Neuronal stem cell (in vitro differentiated cells): ENCODE measurements around the gene PCK1.

Experiments used
- DNase-seq: peaks from one replicate; pipeline ENCODE4 v3.0.0-alpha.2; 2013; ENCODE audit warnings: low spot score
- H2AFZ ChIP-seq: one replicate; pipeline ENCODE4 v1.6.1; 2013; ENCODE audit warnings: mild to moderate bottlenecking, low read length, inconsistent platforms
- H2AK5ac ChIP-seq: 2 replicates; pipeline ENCODE4 v1.6.1; 2013; ENCODE audit warnings: low read depth, mild to moderate bottlenecking, inconsistent platforms, low read length, moderate library complexity, mixed read lengths
- H2BK120ac ChIP-seq: 2 replicates; pipeline ENCODE4 v1.6.1; 2013; ENCODE audit warnings: low read depth, mild to moderate bottlenecking, inconsistent platforms, low read length, moderate library complexity, mixed read lengths
- H2BK12ac ChIP-seq: one replicate; pipeline ENCODE4 v1.6.1; 2013; ENCODE audit warnings: low read length, inconsistent platforms
- H2BK15ac ChIP-seq: 2 replicates; pipeline ENCODE4 v1.6.1; 2013; ENCODE audit warnings: mild to moderate bottlenecking, low read length, inconsistent platforms, mixed read lengths
- H2BK5ac ChIP-seq: one replicate; pipeline ENCODE4 v1.6.1; 2013; ENCODE audit warnings: inconsistent platforms, mild to moderate bottlenecking, low read length, moderate library complexity
- H3K14ac ChIP-seq: one replicate; pipeline ENCODE4 v1.6.1; 2013; ENCODE audit warnings: low read length, inconsistent platforms
- H3K18ac ChIP-seq: 2 replicates; pipeline ENCODE4 v1.6.1; 2013; ENCODE audit warnings: low read length, inconsistent platforms
- H3K23ac ChIP-seq: 2 replicates; pipeline ENCODE4 v1.6.1; 2013; ENCODE audit warnings: low read depth, mild to moderate bottlenecking, mixed read lengths, low read length, inconsistent platforms; ENCODE audit not compliant: poor library complexity
- H3K27ac ChIP-seq: replicated peaks from 3 replicates; pipeline ENCODE4 v1.5.1; 2013; ENCODE audit warnings: low read length, inconsistent platforms
- H3K27me3 ChIP-seq, 3 experiments: 2 replicates each; pipeline ENCODE4 v1.6.1; 2013; ENCODE audit warnings: low read length in 3 of 3, mild to moderate bottlenecking in 2 of 3, inconsistent platforms in 1 of 3, low read depth in 1 of 3, mixed read lengths in 1 of 3, moderate library complexity in 1 of 3; ENCODE audit not compliant: control insufficient read depth in 3 of 3, insufficient read depth in 3 of 3
- H3K36me3 ChIP-seq, 2 donors: replicated peaks in 1 of 2; 2 replicates each; pipeline ENCODE4 v1.6.1; 2013; ENCODE audit warnings: low read length in 2 of 2; ENCODE audit not compliant: control insufficient read depth in 2 of 2, insufficient read depth in 2 of 2
- H3K4ac ChIP-seq: 2 replicates; pipeline ENCODE4 v1.6.1; 2013; ENCODE audit warnings: inconsistent platforms, mild to moderate bottlenecking, low read length, moderate library complexity
- H3K4me1 ChIP-seq, 2 donors: 1 replicate in 1 of 2; 2 replicates in 1 of 2; pipeline ENCODE4 v1.6.1; 2013; ENCODE audit warnings: low read length in 2 of 2, low read depth in 1 of 2; ENCODE audit not compliant: control insufficient read depth in 2 of 2, insufficient read depth in 1 of 2
- H3K4me2 ChIP-seq: one replicate; pipeline ENCODE4 v1.6.1; 2013; ENCODE audit warnings: mild to moderate bottlenecking, low read length, inconsistent platforms; ENCODE audit not compliant: insufficient read depth, poor library complexity, severe bottlenecking
- H3K4me3 ChIP-seq, 2 donors: 2 replicates each; pipeline ENCODE4 v1.5.1; 2013; ENCODE audit warnings: low read length in 2 of 2, mild to moderate bottlenecking in 2 of 2, inconsistent platforms in 1 of 2, moderate library complexity in 1 of 2
- H3K79me1 ChIP-seq: one replicate; pipeline ENCODE4 v1.6.1; 2013; ENCODE audit warnings: low read depth, mild to moderate bottlenecking, inconsistent platforms, low read length, moderate library complexity
- H3K9ac ChIP-seq: one replicate; pipeline ENCODE4 v1.6.1; 2013; ENCODE audit warnings: mild to moderate bottlenecking, low read depth, low read length, inconsistent platforms; ENCODE audit not compliant: poor library complexity
- H3K9me3 ChIP-seq, 2 donors: replicated peaks in 1 of 2; 2 replicates each; pipeline versions ENCODE3 to v1.6.1; 2013; ENCODE audit warnings: low read length in 2 of 2, mild to moderate bottlenecking in 2 of 2, inconsistent platforms in 1 of 2, low read depth in 1 of 2, mixed read lengths in 1 of 2, moderate library complexity in 1 of 2; ENCODE audit not compliant: control insufficient read depth in 2 of 2, insufficient read depth in 1 of 2
- H4K8ac ChIP-seq: one replicate; pipeline ENCODE4 v1.6.1; 2013; ENCODE audit warnings: low read depth, mild to moderate bottlenecking, inconsistent platforms, low read length, moderate library complexity
- H4K91ac ChIP-seq: one replicate; pipeline ENCODE4 v1.6.1; 2013; ENCODE audit warnings: low read length, low read depth, mild to moderate bottlenecking, inconsistent platforms; ENCODE audit not compliant: poor library complexity
- WGBS, 2 donors: extraction: QIAGEN DNeasy Blood & Tissue Kit; methylation state at CpG; one replicate each; pipeline ENCODE4 v1.1.7; 2013; ENCODE audit warnings: missing lambda C conversion rate in 2 of 2, mixed read lengths in 1 of 2; ENCODE audit not compliant: insufficient read length in 2 of 2, insufficient replicate concordance in 1 of 2; ENCODE audit errors: extremely low coverage in 2 of 2; 5-methylcytosine and 5-hydroxymethylcytosine counted together

The PCK1 gene

DNA sequence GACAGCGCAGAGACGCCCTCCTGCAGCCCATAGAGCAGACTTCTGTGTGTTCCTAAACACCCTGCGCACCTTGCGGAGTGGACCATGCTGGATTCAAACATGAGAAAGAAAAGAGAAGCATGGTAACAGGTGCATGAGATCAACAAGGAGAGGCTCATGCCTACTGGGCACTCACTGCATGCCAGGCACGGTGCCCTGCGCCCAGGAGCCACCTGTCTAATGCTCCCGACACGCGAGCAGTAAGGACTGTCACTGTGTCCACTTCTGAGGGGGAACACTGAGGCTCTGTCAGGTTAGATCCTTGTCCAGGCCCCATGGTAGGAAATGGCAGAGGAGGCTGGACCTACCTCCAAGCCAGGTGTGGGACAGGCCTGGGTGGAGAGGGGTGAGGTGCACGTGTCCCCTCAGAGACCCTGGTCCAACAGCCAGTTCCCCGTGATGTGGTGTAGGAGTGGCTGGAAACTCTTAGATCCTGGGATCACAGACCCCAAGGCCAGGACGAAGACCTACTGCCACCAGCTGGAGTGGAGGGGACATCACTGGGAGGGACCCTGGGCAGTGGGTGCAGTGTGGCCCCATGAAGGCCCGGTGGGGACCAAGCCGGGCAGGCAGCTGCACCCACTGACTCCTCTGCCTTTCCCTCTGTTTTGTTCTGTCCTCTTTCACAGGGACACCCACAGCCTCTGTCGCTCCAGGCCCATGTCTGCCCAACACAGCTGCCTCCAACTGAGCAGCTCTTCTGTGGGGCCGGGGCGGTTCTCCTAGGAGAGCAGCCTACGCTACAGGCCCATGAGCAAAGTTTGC is 29.8 kb downstream of the PCK1 start:
- Histone ChIP-seq H4K8ac (peak overlapping the region; percentile 32), H4K91ac (no peak overlapping the region), H3K9me3 (peaks cover 0 to 1% of the 10 kb centered on the region in 2 donors), H2AK5ac (peak overlapping the region; percentile 63), H3K27ac (no peak overlapping the region), H3K4ac (peak overlapping the region; percentile 56), H3K9ac (no peak overlapping the region), H3K27me3 (peaks cover 0 to 25% (median 0%) of the 10 kb centered on the region in 3 experiments), H3K23ac (peak overlapping the region; percentile 70), H3K79me1 (no peaks in the 10 kb centered on the region), H3K14ac (peak overlapping the region; percentile 65), H3K18ac (peak overlapping the region; percentile 60), H2BK12ac (peak overlapping the region; percentile 63), H2BK120ac (no peak overlapping the region), H2BK5ac (no peak overlapping the region), H3K4me3 (no peak overlapping the region), H2AFZ (no peak overlapping the region), H3K36me3 (no peaks in the 10 kb centered on the region), H2BK15ac (peak overlapping the region; percentile 22), H3K4me2 (no peak overlapping the region), H3K4me1 (peaks cover 0 to 3% of the 10 kb centered on the region in 2 donors)
- DNase-seq = no peak
- WGBS, 2 donors = no CpG with 5 or more reads among the region's 18 CpGs

DNA sequence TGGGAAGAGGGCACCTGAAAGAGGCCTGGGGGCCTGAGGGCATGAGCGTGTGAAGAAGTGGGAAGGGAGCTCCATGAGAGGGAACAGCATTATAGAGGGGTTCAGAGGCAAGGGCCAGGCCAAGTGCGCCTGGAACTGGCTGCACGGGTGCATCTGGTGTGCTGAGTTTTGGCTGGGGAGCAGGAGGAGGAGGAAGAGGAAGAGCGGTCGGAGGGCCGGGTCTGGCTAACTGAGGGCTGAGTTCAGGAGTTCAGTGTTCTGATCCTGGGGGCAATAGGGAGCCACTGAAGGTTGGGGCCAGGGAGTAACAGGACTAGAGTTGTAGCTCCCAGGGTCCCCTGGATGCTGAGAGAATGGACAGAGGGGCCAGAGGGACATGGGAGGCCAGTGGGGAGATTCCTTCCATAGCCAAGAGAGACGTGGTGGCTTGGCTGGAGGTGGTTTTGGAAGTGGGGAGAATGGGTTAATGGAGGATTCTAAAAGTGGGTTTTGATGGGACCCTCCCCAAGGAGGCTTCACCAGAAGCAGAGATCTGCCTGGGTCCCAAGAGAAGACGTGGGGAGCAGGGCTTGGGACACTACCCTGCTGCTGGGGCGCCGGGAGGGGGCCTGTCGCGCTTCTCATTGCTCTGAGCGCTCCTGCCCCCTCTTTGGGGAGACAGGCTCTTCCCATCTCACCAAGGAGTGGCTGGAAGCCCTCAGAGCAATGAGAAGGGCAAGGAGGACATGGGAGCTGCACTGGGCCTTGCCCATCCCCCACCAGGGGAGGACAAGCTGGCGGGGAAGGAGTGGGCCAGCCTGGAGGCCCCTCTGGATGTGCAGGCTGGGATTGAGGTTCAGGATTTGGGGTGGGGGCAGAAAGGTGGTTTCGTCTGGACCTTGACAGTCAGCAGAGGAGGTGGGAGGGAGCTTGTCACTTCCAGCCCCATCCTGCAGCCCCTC is 30.6 kb downstream of the PCK1 start:
- H3K79me1 ChIP-seq = no peaks in the 10 kb centered on the region
- H3K36me3 ChIP-seq = no peaks in the 10 kb centered on the region
- H2AFZ ChIP-seq = no peak overlapping the region
- peak overlapping the region; percentile 70 for H3K23ac ChIP-seq
- no peak overlapping the region for H2BK15ac ChIP-seq
- peak overlapping the region; percentile 32 for H4K8ac ChIP-seq
- no CpG with 5 or more reads among the region's 15 CpGs for WGBS, 2 donors
- H3K9ac ChIP-seq = no peak overlapping the region
- H3K27me3 ChIP-seq = peaks cover 0 to 26% (median 0%) of the 10 kb centered on the region in 3 experiments
- no peak overlapping the region for H2BK5ac ChIP-seq
- H3K4me1 ChIP-seq = no peaks in the 10 kb centered on the region
- peak overlapping the region; percentile 30 for H2BK12ac ChIP-seq
- peak overlapping the region; percentile 87 for H3K18ac ChIP-seq
- no peak overlapping the region for H3K27ac ChIP-seq
- peak overlapping the region; percentile 77 for H2AK5ac ChIP-seq
- H3K9me3 ChIP-seq = peaks cover 0 to 1% of the 10 kb centered on the region in 2 donors
- no peak overlapping the region for H3K4ac ChIP-seq
- DNase-seq = no peak
- no peak overlapping the region for H2BK120ac ChIP-seq
- no peak overlapping the region for H3K4me3 ChIP-seq
- peak overlapping the region; percentile 65 for H3K14ac ChIP-seq
- H3K4me2 ChIP-seq = no peak overlapping the region
- no peak overlapping the region for H4K91ac ChIP-seq

DNA sequence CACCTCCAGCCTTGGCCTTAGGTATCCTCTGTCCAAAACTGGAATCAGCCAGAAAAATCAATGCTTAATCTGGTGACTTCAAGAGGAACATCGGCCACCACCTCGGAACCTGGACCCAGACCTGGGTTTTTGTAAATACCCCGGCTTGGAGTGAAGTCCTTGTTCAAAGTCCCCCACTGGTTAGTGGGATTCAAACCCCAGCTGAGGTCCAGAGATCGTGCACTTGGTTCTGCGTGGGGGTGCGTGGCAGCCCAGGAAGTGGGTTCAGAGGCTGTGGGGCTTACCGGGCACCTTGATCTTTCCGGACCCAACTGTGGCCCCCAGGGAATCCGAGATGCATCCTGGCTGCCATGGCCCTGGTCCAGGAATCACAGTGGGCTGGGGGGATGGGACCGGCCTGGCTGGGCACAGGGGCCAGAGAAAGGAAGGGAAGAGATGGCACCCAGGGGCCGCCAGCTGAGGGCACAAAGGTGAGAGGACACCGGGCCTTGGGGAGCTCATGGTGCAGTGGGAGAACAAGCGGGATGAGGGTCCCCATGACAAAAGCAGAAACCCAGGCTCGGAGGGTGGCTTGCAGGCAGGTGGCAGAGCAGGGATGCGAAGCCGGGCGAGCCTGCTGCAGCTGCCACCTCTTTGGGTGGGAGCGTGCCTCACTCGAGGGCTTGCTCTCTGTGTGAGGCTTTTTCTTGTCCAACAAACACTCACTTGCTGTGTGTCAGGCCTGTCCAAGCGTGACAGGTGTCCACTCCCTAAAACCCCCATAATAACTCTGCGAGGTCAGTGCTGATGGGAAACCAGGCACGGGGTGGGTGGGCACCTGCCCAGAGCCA is 31.6 kb downstream of the PCK1 start:
- Histone ChIP-seq H2AK5ac (peak overlapping the region; percentile 89), H3K27ac (no peak overlapping the region), H3K4ac (no peak overlapping the region), H4K8ac (peak overlapping the region; percentile 92), H4K91ac (no peak overlapping the region), H3K9ac (peak overlapping the region; percentile 21), H3K79me1 (no peaks in the 10 kb centered on the region), H2BK15ac (peak overlapping the region; percentile 96), H3K4me3 (no peak overlapping the region), H3K9me3 (peaks cover 0 to 1% of the 10 kb centered on the region in 2 donors), H2AFZ (no peak overlapping the region), H2BK120ac (no peak overlapping the region), H3K27me3 (peaks cover 0 to 27% (median 0%) of the 10 kb centered on the region in 3 experiments), H3K23ac (no peak overlapping the region), H3K4me1 (peaks cover 0 to under 1% of the 10 kb centered on the region in 2 donors), H3K36me3 (no peaks in the 10 kb centered on the region), H2BK5ac (no peak overlapping the region), H2BK12ac (peak overlapping the region; percentile 90), H3K4me2 (no peak overlapping the region), H3K14ac (no peak overlapping the region), H3K18ac (peak overlapping the region; percentile 64)
- DNase-seq = no peak
- whole genome bisulfite sequencing, 2 donors = no CpG with 5 or more reads among the region's 22 CpGs
